GM12878 (cell line): Measurements from ENCODE around the gene CRACDL. TPM values are rescaled to one million over a fixed set of nuclear protein-coding genes. Genes with fewer than 3 reads are reported as not detected.

Experiments used
- ATAC-seq: fragments of 200-7000 bp; cut with Tn5 transposase; 3 replicates; pipeline ENCODE4 v1.9.1; 2020; ENCODE audit warnings: mild to moderate bottlenecking, moderate library complexity
- BruUV-seq: library from RNA; stranded (reverse); fragments of 400-500 nt; replicated peaks from 2 replicates; lab custom pipeline; 2021; lab: Mats Ljungman, UMichigan
- CTCF ChIA-PET: fragments of 300-600 bp; sonication (Branson Sonifier 250); formaldehyde crosslinking; extraction: SDS; loops from one replicate; lab custom pipeline; 2021; ENCODE audit warnings: inconsistent platforms; lab: Yijun Ruan, JAX
- POLR2A ChIA-PET: fragments of 350-600 bp; formaldehyde crosslinking; extraction: SDS; loops from one replicate; lab custom pipeline; 2021; ENCODE audit warnings: inconsistent platforms; lab: Charles Lee
- RAD21 ChIA-PET: fragments of 300-600 bp; sonication (Branson Sonifier 250); formaldehyde crosslinking; loops from one replicate; lab custom pipeline; 2023; ENCODE audit warnings: antibody characterized with exemption; ENCODE audit not compliant: unreplicated experiment; lab: Charles Lee
- SMC1A ChIA-PET: fragments of 300-600 bp; sonication (Branson Sonifier 250); formaldehyde crosslinking; loops from one replicate; lab custom pipeline; 2023; ENCODE audit not compliant: unreplicated experiment, uncharacterized antibody; lab: Charles Lee
- DNase-seq: peaks from one replicate; pipeline ENCODE4 v3.0.0-alpha.2; 2011; ENCODE audit warnings: low read depth, low spot score
- FAIRE-seq: peaks from 3 replicates; lab custom pipeline; 2011; peaks lifted over from hg19 to GRCh38; lab: Jason Lieb, UNC
- H2AFZ ChIP-seq: 2 replicates; pipeline ENCODE4 v1.6.0; 2011; ENCODE audit warnings: low read depth, low read length, control low read depth; ENCODE audit not compliant: control insufficient read depth
- H3K27ac ChIP-seq: 2 replicates; pipeline ENCODE4 v1.5.1; 2011; ENCODE audit warnings: control low read depth; ENCODE audit not compliant: control insufficient read depth, insufficient read depth
- H3K27me3 ChIP-seq, 2 experiments: replicated peaks in 1 of 2; 2 replicates each; pipeline versions ENCODE4 v1.6.0 to v1.6.1; 2011; ENCODE audit warnings: low read length in 1 of 2; ENCODE audit not compliant: control insufficient read depth in 2 of 2, insufficient read depth in 2 of 2
- H3K36me3 ChIP-seq, 2 experiments: 2 replicates each; pipeline ENCODE4 v1.5.1; 2011; ENCODE audit warnings: low read length in 1 of 2; ENCODE audit not compliant: control insufficient read depth in 2 of 2, insufficient read depth in 2 of 2
- H3K4me1 ChIP-seq: 2 replicates; pipeline ENCODE4 v1.6.1; 2011; ENCODE audit warnings: mild to moderate bottlenecking, low read length, moderate library complexity, mixed read lengths; ENCODE audit not compliant: control insufficient read depth, insufficient read depth
- H3K4me2 ChIP-seq: 2 replicates; pipeline ENCODE4 v1.6.0; 2011; ENCODE audit warnings: control low read depth; ENCODE audit not compliant: control insufficient read depth, insufficient read depth
- H3K4me3 ChIP-seq: fragments of 200-600 bp; sonication (generic); 2 replicates; pipeline ENCODE4 v1.5.1; 2016
- H3K79me2 ChIP-seq: 2 replicates; pipeline ENCODE4 v1.6.0; 2011; ENCODE audit warnings: low read length; ENCODE audit not compliant: control insufficient read depth, insufficient read depth
- H3K9ac ChIP-seq: 2 replicates; pipeline ENCODE4 v1.8.0; 2011; ENCODE audit warnings: low read length, control low read depth, mixed read lengths; ENCODE audit not compliant: control insufficient read depth, insufficient read depth
- H3K9me3 ChIP-seq: replicated peaks from 3 replicates; pipeline ENCODE4 v1.5.1; 2011; ENCODE audit warnings: mild to moderate bottlenecking, low read length; ENCODE audit not compliant: control insufficient read depth, insufficient read depth
- H4K20me1 ChIP-seq: 2 replicates; pipeline ENCODE4 v1.6.0; 2011; ENCODE audit not compliant: control insufficient read depth, insufficient read depth
- CBFB ChIP-seq: IDR thresholded peaks from 2 replicates; pipeline ENCODE4 v1.6.1; 2016; ENCODE audit warnings: antibody characterized with exemption, low read depth
- DPF2 ChIP-seq: fragments of 450-650 bp; IDR thresholded peaks from 2 replicates; pipeline ENCODE4 v1.6.1; 2017; ENCODE audit warnings: mild to moderate bottlenecking
- MAX ChIP-seq: IDR thresholded peaks from 2 replicates; pipeline ENCODE4 v1.6.1; 2012; ENCODE audit warnings: low read depth, low read length, improper control_type of control experiment
- MEF2B ChIP-seq: fragments of 450-650 bp; IDR thresholded peaks from 2 replicates; pipeline ENCODE4 v1.6.1; 2018; ENCODE audit warnings: mild to moderate bottlenecking, moderate library complexity; ENCODE audit not compliant: partially characterized antibody, poor library complexity, severe bottlenecking
- NR2C1 ChIP-seq: fragments of 450-650 bp; IDR thresholded peaks from 2 replicates; pipeline ENCODE4 v1.6.1; 2017; ENCODE audit warnings: antibody characterized with exemption, mild to moderate bottlenecking, moderate library complexity
- RCOR1 ChIP-seq: conservative IDR thresholded peaks from 2 replicates; pipeline ENCODE4 v1.6.1; 2012; ENCODE audit warnings: low read depth, low read length, improper control_type of control experiment
- TAF1 ChIP-seq: IDR thresholded peaks from 2 replicates; pipeline ENCODE4 v1.6.1; 2011; ENCODE audit warnings: mild to moderate bottlenecking, low read depth, low read length, borderline replicate concordance
- ZNF622 ChIP-seq: fragments of 450-650 bp; IDR thresholded peaks from 2 replicates; pipeline ENCODE4 v1.6.1; 2017; ENCODE audit warnings: mild to moderate bottlenecking, inconsistent platforms
- WGBS: methylation state at CpG from one replicate; pipeline ENCODE4 v1.1.6; 2016; ENCODE audit warnings: low lambda C conversion rate; ENCODE audit not compliant: insufficient replicate concordance, insufficient coverage; ENCODE audit errors: missing lambda C conversion rate; 5-methylcytosine and 5-hydroxymethylcytosine counted together
- in situ Hi-C: fragments of 300-500 bp; cut with MboI; formaldehyde crosslinking; loops from 9 replicates; pipeline ENCODE4 v1.14.3; 2018; ENCODE audit warnings: mixed read lengths
- intact Hi-C: fragments of 100-400 bp; cut with micrococcal nuclease; formaldehyde crosslinking; loops from one replicate; pipeline ENCODE4 v1.14.2; 2022; ENCODE audit not compliant: unreplicated experiment
- polyA plus RNA-seq, 11 experiments: library from polyadenylated mRNA; depleted of rRNA in 4 of 11; unstranded in 6 of 11; stranded (reverse) in 5 of 11; fragments of >200 nt; fragmentation: Nextera tagmentation in 4 of 11; fragmentation: Illumina TruSeq in 1 of 11; extraction: Ambion mirVana in 4 of 11; extraction: Trizol in 1 of 11; gene quantifications; 1 replicate in 1 of 11; 2 replicates in 10 of 11; pipeline versions ENCODE4 v1.2.1 to v1.2.3, GENCODE V29; 2011 to 2016; ENCODE audit warnings: inconsistent platforms in 2 of 11, missing spikeins in 2 of 11, low read depth in 1 of 11
- total RNA-seq, 4 experiments: library from RNA; depleted of rRNA in 3 of 4; stranded (reverse); fragments of >200 nt in 3 of 4; fragmentation: Illumina TruSeq in 1 of 4; extraction: Trizol in 1 of 4; gene quantifications; 2 replicates each; pipeline versions ENCODE4 v1.2.1 to v1.2.3, GENCODE V29; 2013 to 2021

The CRACDL gene
- total and polyA plus RNA-seq, 10 of the 15 experiments (the other 5 are each of a cell fraction or from before 2014, with no cell fraction given) = 0.03 to 0.72 (median 0.14) TPM

- TF ChIP-seq TAF1 (no peak), NR2C1 (no peak), RCOR1 (no peak)
- Histone ChIP-seq H3K4me2 (no peak overlapping the region), H3K27me3 (no peaks in the 10 kb centered on the region), H3K9ac (no peak overlapping the region), H3K9me3 (no peaks in the 10 kb centered on the region), H4K20me1 (no peaks in the 10 kb centered on the region), H2AFZ (no peak overlapping the region), H3K4me1 (no peaks in the 10 kb centered on the region), H3K36me3 (no peaks in the 10 kb centered on the region), H3K27ac (no peak overlapping the region), H3K79me2 (no peaks in the 10 kb centered on the region), H3K4me3 (no peak overlapping the region)
- RAD21 ChIA-PET = no interaction called here
- FAIRE-seq (no peak), DNase-seq (no peak), ATAC-seq (no peak)
- POLR2A ChIA-PET = no interaction called here
- intact Hi-C loops (no loop called here), in situ Hi-C loops (no loop called here)
- SMC1A ChIA-PET = no interaction called here
- 18% methylated on average over 4 of the region's 4 CpGs for WGBS
- CTCF ChIA-PET = no interaction called here
- BruUV-seq = no TSS peak
Observed at GRCh38 chr2:98952966-98953365, 16.9 kb upstream of the CRACDL start.

GRCh38 chr2:98948956-98949739, 13.1 kb upstream of the CRACDL start:
- Histone ChIP-seq H3K36me3 (no peaks in the 10 kb centered on the region), H3K9ac (no peak overlapping the region), H3K4me2 (no peak overlapping the region), H4K20me1 (no peaks in the 10 kb centered on the region), H3K4me1 (no peaks in the 10 kb centered on the region)
- DNase-seq = no peak
- RAD21 ChIA-PET = interaction anchor here (0.9 to 1.5 kb wide), 2 partner anchors 112 to 117 kb away, joined by 3 to 5 read pairs; no protein-coding TSS in a partner anchor
- no peak for TF ChIP-seq ZNF622
- TF ChIP-seq DPF2 = no peak
- no peak for TF ChIP-seq MAX
- TF ChIP-seq MEF2B = peak; percentile 22
- no peak for TF ChIP-seq CBFB
- TF ChIP-seq, all 136 proteins: peak for 1
- no peak overlapping the region for H2AFZ ChIP-seq
- 1% methylated on average over 5 of the region's 5 CpGs for WGBS
- no peaks in the 10 kb centered on the region for H3K27me3 ChIP-seq
- ChIA-PET CTCF (no interaction called here), SMC1A (interaction anchor here (0.7 to 1.6 kb wide), 3 partner anchors 41 to 231 kb away, joined by 3 to 4 read pairs (median 3); no protein-coding TSS in a partner anchor), POLR2A (no interaction called here)
- intact Hi-C loops (no loop called here), in situ Hi-C loops (no loop called here)
- H3K4me3 ChIP-seq = no peak overlapping the region
- no TSS peak for BruUV-seq
- no peak overlapping the region for H3K27ac ChIP-seq
- FAIRE-seq (no peak), ATAC-seq (peak; percentile 56)
- H3K79me2 ChIP-seq = no peaks in the 10 kb centered on the region
- no peaks in the 10 kb centered on the region for H3K9me3 ChIP-seq
